ENCODE measurements around the gene SV2B.

SV2B gene

GRCh38 chr15:91318516-91318915 is 218.5 kb downstream of the SV2B start:
- Histone ChIP-seq H3K9me3 (no peaks in the 10 kb centered on the region), H3K4me3 (ENCODE audit: low read depth, low read length) (no peak overlapping the region), H3K4me1 (no peaks in the 10 kb centered on the region), H3K36me3 (no peaks in the 10 kb centered on the region), H3K27me3 (no peaks in the 10 kb centered on the region)
- no peak for DNase-seq
- TF ChIP-seq CTCF (IDR thresholded peaks at IDR 0.05; ENCODE audit: low read depth, low read length): no peak

GRCh38 chr15:91318931-91319330 is 218.9 kb downstream of the SV2B start:
- TF ChIP-seq CTCF (IDR thresholded peaks at IDR 0.05; ENCODE audit: low read depth, low read length): no peak
- H3K4me1 ChIP-seq: no peaks in the 10 kb centered on the region
- DNase-seq: no peak

GRCh38 chr15:91319371-91320059 is 219.5 kb downstream of the SV2B start:
- H3K9me3 ChIP-seq: no peaks in the 10 kb centered on the region
- no peaks in the 10 kb centered on the region for H3K36me3 ChIP-seq
- TF ChIP-seq CTCF (IDR thresholded peaks at IDR 0.05; ENCODE audit: low read depth, low read length): no peak
- no peaks in the 10 kb centered on the region for H3K27me3 ChIP-seq
- no peak overlapping the region for H3K4me3 ChIP-seq (ENCODE audit: low read depth, low read length)
- no peak for DNase-seq
- no peaks in the 10 kb centered on the region for H3K4me1 ChIP-seq

More at GRCh38 chr15:91318931-91319330, 218.9 kb downstream of the SV2B start:
- Histone ChIP-seq H3K36me3 (no peaks in the 10 kb centered on the region), H3K9me3 (no peaks in the 10 kb centered on the region), H3K27me3 (no peaks in the 10 kb centered on the region), H3K4me3 (ENCODE audit: low read depth, low read length) (no peak overlapping the region)

GRCh38 chr15:91320101-91320500 is 220.0 kb downstream of the SV2B start:
- H3K9me3 ChIP-seq: no peaks in the 10 kb centered on the region
- DNase-seq: no peak
- no peak for TF ChIP-seq CTCF (IDR thresholded peaks at IDR 0.05; ENCODE audit: low read depth, low read length)
- H3K4me1 ChIP-seq: no peaks in the 10 kb centered on the region
- H3K36me3 ChIP-seq: no peaks in the 10 kb centered on the region
- no peaks in the 10 kb centered on the region for H3K27me3 ChIP-seq
- no peak overlapping the region for H3K4me3 ChIP-seq (ENCODE audit: low read depth, low read length)

- peaks cover 8% of the 10 kb centered on the region; the same call in 1 of the 2 replicates for H3K4me1 ChIP-seq
- no peaks in the 10 kb centered on the region for H3K36me3 ChIP-seq
- no peaks in the 10 kb centered on the region for H3K27me3 ChIP-seq
- no peak overlapping the region for H3K4me3 ChIP-seq (ENCODE audit: low read depth, low read length)
- DNase-seq: no peak
- TF ChIP-seq CTCF (IDR thresholded peaks at IDR 0.05; ENCODE audit: low read depth, low read length): no peak
- H3K9me3 ChIP-seq: no peaks in the 10 kb centered on the region
These were observed 229.9 kb downstream of the SV2B start for GRCh38 chr15:91329914-91330313.

GRCh38 chr15:91331581-91331980 is 231.5 kb downstream of the SV2B start:
- Histone ChIP-seq H3K4me1 (peaks cover 8% of the 10 kb centered on the region; the same call in 1 of the 2 replicates), H3K4me3 (ENCODE audit: low read depth, low read length) (no peak overlapping the region), H3K36me3 (no peaks in the 10 kb centered on the region), H3K27me3 (no peaks in the 10 kb centered on the region), H3K9me3 (no peaks in the 10 kb centered on the region)
- TF ChIP-seq CTCF (IDR thresholded peaks at IDR 0.05; ENCODE audit: low read depth, low read length): no peak
- DNase-seq: no peak

Data from BE2C (cell line).